ENCODE data around the gene CCDC60. TPM values are rescaled to one million over a fixed set of nuclear protein-coding genes. Genes with fewer than 3 reads are reported as not detected.

CCDC60 gene
- total RNA-seq, 6 donors from 2014 or later = 0.76 to 12.5 (median 2.3) TPM; not detected in 1

- H3K27ac ChIP-seq = no peak overlapping the region
- TF ChIP-seq POLR2A (IDR thresholded peaks at IDR 0.05) (no peak), EP300 (IDR thresholded peaks at IDR 0.05) (no peak), CTCF (IDR thresholded peaks at IDR 0.05) (no peak), POLR2AphosphoS5 (IDR thresholded peaks at IDR 0.05) (no peak)
- no peak overlapping the region for H3K4me3 ChIP-seq
- no peaks in the 10 kb centered on the region for H3K36me3 ChIP-seq
- no peak for ATAC-seq (ENCODE audit: low FRiP score in 2 of 2)
- H3K4me1 ChIP-seq = no peaks in the 10 kb centered on the region
- WGBS, 2 donors = 87 to 92% methylated on average over 2 of the region's 2 CpGs
- H3K9me3 ChIP-seq = no peaks in the 10 kb centered on the region
- no peak for DNase-seq
- no peaks in the 10 kb centered on the region for H3K27me3 ChIP-seq
Observed at GRCh38 chr12:119501052-119501451, 166.5 kb downstream of the CCDC60 start.

- DNase-seq (peak in 1 of 2 donors; percentile 15), ATAC-seq (ENCODE audit: low FRiP score in 2 of 2) (no peak)
- Histone ChIP-seq H3K36me3 (no peaks in the 10 kb centered on the region), H3K9me3 (no peaks in the 10 kb centered on the region), H3K27ac (no peak overlapping the region), H3K27me3 (no peaks in the 10 kb centered on the region), H3K4me3 (no peak overlapping the region), H3K4me1 (no peaks in the 10 kb centered on the region)
- no peak for TF ChIP-seq CTCF (IDR thresholded peaks at IDR 0.05)
- TF ChIP-seq EP300 (IDR thresholded peaks at IDR 0.05) = no peak
- WGBS, 2 donors = 86 to 90% methylated on average over 6 of the region's 6 CpGs
Observed at GRCh38 chr12:119505001-119505400, 170.5 kb downstream of the CCDC60 start.

- no peaks in the 10 kb centered on the region for H3K27me3 ChIP-seq
- no peaks in the 10 kb centered on the region for H3K9me3 ChIP-seq
- H3K4me1 ChIP-seq = no peaks in the 10 kb centered on the region
- H3K4me3 ChIP-seq = no peak overlapping the region
- DNase-seq = no peak
- H3K27ac ChIP-seq = no peak overlapping the region
- ATAC-seq (ENCODE audit: low FRiP score in 2 of 2) = no peak
- WGBS, 2 donors = 40 to 49% methylated on average over 8 of the region's 8 CpGs
- TF ChIP-seq CTCF (IDR thresholded peaks at IDR 0.05) (no peak), EP300 (IDR thresholded peaks at IDR 0.05) (no peak), POLR2A (IDR thresholded peaks at IDR 0.05) (no peak), POLR2AphosphoS5 (IDR thresholded peaks at IDR 0.05) (no peak)
- no peaks in the 10 kb centered on the region for H3K36me3 ChIP-seq
Observed at GRCh38 chr12:119512772-119513497, 178.4 kb downstream of the CCDC60 start.

- H3K27me3 ChIP-seq = no peaks in the 10 kb centered on the region
- H3K36me3 ChIP-seq = no peaks in the 10 kb centered on the region
- DNase-seq (no peak), ATAC-seq (ENCODE audit: low FRiP score in 2 of 2) (no peak)
- H3K4me3 ChIP-seq = no peak overlapping the region
- no peaks in the 10 kb centered on the region for H3K4me1 ChIP-seq
- peaks cover 0 to 3% (median 0%) of the 10 kb centered on the region in 4 donors for H3K9me3 ChIP-seq
- TF ChIP-seq POLR2A (IDR thresholded peaks at IDR 0.05) (no peak), EP300 (IDR thresholded peaks at IDR 0.05) (no peak)
- 27 to 55% methylated on average over 1 of the region's 1 CpG for WGBS, 2 donors
- H3K27ac ChIP-seq = no peak overlapping the region
Observed at GRCh38 chr12:119528241-119528640, 193.7 kb downstream of the CCDC60 start.

- Histone ChIP-seq H3K9me3 (no peaks in the 10 kb centered on the region), H3K4me3 (no peak overlapping the region)
- WGBS, 2 donors = 84 to 90% methylated on average over 3 of the region's 3 CpGs
Observed at GRCh38 chr12:119540476-119540875, 205.9 kb downstream of the CCDC60 start.

More at GRCh38 chr12:119540476-119540875, 205.9 kb downstream of the CCDC60 start:
- H3K27me3 ChIP-seq = no peaks in the 10 kb centered on the region
- no peaks in the 10 kb centered on the region for H3K36me3 ChIP-seq
- ATAC-seq (ENCODE audit: low FRiP score in 2 of 2) (no peak), DNase-seq (no peak)
- no peaks in the 10 kb centered on the region for H3K4me1 ChIP-seq
- TF ChIP-seq POLR2A (IDR thresholded peaks at IDR 0.05) (no peak), EP300 (IDR thresholded peaks at IDR 0.05) (no peak), CTCF (IDR thresholded peaks at IDR 0.05) (no peak), POLR2AphosphoS5 (IDR thresholded peaks at IDR 0.05) (no peak)
- no peak overlapping the region for H3K27ac ChIP-seq
